Superior temporal gyrus (tissue), 1 donor: ENCODE measurements around the gene ZSWIM3.
A peak's percentile ranks its signal among the peaks of the same experiment; 100 is the strongest.
"Not testable (repeated sequence)": the region's sequence is repeated elsewhere in the genome, so short reads cannot be mapped to it uniquely, and the experiment has no call there.

ENCODE experiments used
- DNase-seq: peaks from one replicate; pipeline ENCODE4 v3.0.0-alpha.2; 2016; ENCODE audit errors: extremely low spot score

The ZSWIM3 gene

DNA sequence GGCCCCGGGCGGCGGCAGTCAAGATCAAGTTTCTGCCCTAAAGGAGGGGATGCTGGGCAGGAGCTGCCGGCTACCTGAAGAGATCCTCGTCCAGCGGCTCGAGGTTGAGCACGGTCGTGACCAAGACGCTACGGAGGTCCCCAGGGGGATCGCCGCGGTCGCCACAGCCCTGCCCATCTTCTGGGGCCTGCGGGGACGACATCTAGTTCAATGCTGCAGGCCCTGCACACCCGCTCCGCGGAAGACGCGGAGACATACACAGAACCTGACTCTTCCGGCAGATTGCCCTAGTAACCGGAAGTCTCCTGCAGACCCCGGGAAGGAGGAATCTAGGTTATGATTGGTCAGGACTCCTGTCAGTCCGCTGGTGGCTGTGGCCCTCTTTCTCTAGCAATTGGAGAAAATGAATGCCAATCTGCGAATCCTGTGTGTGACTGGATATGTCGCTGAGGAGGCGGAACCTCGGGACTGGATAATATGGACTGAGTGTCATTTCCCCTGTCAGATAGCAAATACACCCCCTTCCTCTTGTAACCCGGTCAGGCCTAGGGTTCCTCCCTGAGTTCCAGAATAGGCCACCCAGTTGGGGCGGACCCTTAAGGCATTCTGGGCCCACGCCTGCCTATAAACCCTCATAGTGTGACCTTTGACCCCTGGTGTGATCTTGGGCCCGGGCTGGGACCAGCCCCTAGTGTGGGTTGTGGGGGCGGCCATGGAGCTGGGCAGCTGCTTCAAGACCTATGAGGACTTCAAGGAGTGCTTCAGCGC, at the start of gene ZSWIM3, which contains the start of gene ACOT8:
ZSWIM3 (plus strand) TSS at position 501 of the 768 bp plus-strand sequence; CDS start at position 713, 212 bp downstream.
ACOT8 (minus strand) TSS at position 279 of the 768 bp plus-strand sequence; CDS start at position 202, 77 bp downstream.
- peak; percentile 100 for DNase-seq

DNA sequence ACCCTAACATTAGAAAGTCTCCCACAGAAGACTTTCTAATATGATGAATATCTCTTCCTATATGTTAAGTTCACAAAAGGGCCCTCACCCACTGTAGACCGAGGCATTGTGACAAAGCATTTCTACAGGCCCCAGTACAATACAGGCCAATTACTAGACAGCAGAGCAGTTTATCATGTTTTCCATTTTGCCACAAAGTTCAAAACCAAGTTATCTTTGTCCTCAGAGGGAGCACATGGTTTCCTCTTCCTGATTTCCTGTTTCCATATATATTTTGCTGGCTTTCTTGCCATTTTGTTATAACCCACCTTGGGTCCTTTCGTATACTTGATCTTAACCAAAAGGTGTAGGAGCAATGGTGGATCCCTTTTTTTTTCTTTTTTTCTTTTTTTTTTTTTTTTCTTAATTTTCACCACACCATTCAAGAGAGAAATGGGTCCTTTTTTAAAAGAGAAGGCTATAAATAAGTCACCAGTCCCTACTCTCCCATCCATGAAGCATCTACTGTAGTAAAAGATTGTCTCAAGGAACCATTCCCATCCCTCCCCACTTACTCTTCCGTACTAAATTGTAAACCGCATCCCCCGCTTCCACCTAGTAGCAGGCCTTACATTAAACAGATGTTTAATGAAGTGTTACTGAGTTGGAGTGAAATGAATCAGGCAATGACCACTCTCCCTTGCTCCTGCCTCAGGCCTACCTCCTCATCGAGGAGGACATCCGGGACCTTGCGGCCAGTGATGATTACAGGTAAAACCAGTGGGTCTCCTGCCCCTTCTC, 47.0 kb upstream of the ZSWIM3 start:
- no peak for DNase-seq

- DNase-seq: peak; percentile 100
These were observed 45.0 kb upstream of the ZSWIM3 start, which contains the start of gene UBE2C for GRCh38 chr20:45812157-45813005. Gene UBE2C (plus strand): TSS chr20:45812644. CDS start chr20:45812696, 52 bp downstream.

DNA sequence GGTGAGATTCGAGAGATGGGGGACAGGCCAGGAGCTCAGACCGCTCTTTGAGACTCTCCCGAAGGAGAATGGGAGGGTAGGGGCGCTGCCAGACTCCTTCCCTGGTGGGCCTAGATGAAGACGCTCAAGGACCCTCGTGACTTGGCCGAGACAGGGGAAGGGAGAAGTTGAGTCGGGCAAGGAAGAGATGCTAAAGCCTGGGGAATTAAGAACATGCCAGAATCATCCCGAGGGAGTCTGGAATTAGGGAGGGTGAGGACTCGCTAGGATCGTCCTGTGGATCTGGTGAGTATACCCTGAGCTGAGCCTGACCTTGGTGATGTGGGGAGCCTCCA, 44.4 kb upstream of the ZSWIM3 start:
- no peak for DNase-seq

DNA sequence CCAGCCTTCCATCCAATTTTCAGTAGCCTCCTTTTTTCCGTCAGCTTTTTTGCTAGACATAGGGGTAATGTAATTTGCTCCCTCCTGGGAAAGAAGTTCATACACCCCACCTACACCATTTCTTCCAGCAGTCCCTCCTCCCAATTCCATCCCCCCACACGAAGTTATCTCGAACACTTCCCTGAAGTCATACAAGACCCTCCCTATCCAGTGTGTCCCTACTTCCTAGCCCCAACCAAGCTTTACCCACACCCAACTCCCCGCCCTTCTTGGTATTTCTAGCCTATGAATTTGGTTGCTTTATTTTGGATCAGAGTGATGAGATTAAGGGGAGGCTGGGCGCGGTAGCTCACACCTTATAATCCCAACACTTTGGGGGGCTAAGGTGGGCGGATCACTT, 43.9 kb upstream of the ZSWIM3 start:
- DNase-seq: no peak

GRCh38 chr20:45814314-45814713, 43.1 kb upstream of the ZSWIM3 start:
- DNase-seq: no peak

DNA sequence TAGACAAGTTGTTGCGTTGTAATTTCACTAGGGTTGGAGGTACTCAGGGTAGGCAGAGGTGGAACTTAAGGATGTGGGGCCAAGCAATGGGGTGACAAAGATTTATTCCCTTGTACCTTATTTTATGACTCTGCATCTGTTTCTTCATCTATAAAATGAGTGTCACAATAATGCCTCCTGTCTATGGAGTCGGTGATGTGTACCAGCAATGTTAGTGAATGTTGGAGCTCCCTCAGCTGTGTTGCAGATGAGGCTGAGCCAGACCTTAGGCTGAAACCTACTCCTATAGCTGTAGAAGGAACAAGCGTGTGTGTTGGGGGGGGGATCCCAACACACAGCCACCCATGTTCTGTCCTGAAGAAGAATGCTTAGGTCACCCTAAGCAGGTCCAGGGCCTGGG, 40.5 kb upstream of the ZSWIM3 start:
- no peak for DNase-seq

- no peak for DNase-seq
These were observed 39.8 kb upstream of the ZSWIM3 start for GRCh38 chr20:45817376-45818194.

GRCh38 chr20:45818239-45818638, 39.2 kb upstream of the ZSWIM3 start:
- DNase-seq: no peak

DNA sequence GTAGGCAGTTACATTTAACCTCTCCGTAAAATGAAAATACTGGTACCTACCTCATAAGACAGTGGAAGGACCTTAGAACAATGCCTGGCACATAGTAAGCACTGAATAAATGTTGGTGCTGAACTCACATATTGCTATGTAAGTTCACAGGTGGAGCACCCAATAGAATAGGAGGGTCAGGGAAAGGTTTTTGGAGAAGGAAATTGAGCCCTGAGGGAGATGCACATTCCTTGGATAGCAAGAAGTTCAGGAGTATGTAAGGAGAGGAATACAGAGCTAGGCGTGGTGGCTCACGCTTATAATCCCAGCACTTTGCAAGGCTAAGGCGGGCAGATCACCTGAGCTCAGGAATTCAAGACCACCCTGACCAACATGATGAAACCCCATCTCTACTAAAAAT, 37.9 kb upstream of the ZSWIM3 start:
- no peak for DNase-seq

- no peak for DNase-seq
These were observed 35.5 kb upstream of the ZSWIM3 start for GRCh38 chr20:45821947-45822346.

DNA sequence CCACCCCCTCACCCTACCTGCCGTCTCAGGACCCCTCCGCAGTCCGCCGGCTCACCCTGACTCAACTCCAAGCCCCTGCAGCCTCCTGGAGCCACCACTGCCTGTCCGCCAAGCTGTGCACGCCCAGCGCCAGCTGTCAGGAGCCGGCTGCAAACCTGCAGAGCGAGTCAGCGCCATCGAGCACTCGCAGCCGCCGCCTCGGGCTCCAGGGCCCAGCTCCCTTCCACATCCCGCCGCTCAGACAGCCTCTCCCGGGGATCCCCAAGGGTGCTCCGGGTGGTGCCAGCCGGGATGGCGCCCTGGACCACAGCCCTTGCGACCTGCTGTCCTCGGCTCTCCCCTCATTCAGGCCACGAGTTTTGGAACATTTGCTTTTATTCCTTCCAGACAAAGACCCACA, 34.6 kb upstream of the ZSWIM3 start:
- no peak for DNase-seq

DNA sequence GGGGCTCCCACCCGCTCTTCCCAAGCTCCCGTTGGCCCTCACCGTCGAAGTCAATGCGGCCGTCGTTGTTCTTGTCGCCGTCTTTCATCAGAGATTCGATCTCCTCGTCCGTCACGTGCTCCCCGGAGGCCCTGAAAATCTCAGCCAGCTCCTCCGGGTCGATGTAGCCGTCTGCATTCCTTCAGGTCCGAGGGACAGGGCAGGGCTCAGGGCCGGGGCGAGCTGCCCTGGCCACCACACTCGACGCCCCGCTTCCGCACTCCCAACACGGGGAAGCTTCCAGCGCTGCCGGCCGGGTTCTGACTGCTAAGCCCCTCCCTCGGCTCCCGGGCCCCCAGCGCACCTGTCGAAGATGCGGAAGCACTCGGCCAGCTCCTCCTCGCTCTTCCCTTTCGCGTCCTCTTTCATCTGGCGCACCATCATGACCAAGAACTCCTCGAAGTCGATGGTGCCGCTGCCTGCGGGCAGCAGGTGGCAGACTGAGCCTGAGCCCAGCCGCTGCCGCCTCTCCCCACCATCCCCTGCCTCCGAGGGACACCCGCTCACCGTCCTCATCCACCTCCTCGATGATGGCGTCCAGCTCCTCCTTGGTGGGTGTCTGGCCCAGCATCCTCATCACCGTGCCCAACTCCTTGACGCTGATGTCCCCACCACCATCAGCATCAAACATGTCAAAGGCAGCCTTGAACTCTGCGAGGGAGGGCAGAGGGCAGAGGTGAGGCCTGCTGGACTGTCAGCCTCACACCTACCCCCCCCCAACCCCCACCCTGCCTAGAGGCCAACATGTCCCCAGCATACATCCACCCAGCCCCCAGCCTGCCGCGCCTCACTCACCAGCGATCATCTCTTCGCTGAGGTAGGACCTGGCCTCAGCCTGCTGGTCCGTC, 33.2 kb upstream of the ZSWIM3 start:
- DNase-seq: no peak

DNA sequence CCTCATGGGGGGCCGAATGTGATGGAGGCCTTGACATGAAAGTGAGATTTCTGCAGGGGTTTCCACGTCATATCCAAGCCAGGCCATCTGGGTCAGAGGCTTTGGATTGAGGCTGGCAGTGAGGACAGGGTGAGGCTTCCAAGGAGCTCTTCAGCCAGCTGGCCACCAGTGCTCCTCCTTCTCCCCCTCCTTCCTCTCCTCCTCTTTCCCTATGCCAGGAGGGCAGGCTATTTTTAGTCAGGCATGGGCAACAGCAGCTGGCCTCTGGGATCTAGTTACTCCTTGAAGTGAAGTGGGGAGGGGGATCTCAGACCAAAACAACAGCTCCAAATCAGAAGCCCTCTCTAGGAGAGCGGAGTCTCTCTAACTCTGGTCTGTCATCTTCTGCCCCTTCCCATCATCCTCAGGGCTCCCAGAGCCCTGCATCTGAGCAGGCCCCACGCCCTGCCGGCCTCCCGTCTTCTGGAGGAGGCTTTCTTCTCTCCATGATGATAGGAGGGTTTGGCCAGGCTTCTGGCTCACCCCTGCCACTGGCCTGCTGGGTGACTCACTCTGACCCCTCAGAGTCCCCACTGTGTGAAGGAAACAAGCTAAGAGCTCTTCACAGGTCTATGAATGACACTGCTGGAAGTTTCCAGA, 30.9 kb upstream of the ZSWIM3 start:
- DNase-seq: no peak

GRCh38 chr20:45827030-45827652, 30.3 kb upstream of the ZSWIM3 start, which contains the start of gene TNNC2:
Gene TNNC2 (minus strand): TSS chr20:45827312. CDS start chr20:45827248, 64 bp downstream.
- DNase-seq: no peak

DNA sequence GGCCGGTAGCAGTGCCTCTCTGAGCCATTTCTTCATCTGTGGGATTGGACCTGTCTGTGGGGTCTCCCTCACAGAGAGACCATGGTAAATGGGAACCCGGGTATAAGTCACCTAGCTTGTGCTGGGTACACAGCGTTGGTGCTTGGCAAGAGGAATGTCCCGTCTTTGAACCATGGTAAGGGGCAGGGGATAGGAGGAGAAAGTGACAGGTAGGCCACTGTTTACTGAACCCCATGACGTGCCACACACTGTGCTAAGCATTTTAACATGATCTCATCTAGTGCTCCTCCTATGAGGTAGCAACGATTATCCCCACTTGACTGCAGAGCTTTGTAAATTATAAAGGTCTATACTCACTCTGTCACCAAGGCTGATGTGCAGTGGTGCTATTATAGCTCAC, 29.7 kb upstream of the ZSWIM3 start:
- no peak for DNase-seq

DNA sequence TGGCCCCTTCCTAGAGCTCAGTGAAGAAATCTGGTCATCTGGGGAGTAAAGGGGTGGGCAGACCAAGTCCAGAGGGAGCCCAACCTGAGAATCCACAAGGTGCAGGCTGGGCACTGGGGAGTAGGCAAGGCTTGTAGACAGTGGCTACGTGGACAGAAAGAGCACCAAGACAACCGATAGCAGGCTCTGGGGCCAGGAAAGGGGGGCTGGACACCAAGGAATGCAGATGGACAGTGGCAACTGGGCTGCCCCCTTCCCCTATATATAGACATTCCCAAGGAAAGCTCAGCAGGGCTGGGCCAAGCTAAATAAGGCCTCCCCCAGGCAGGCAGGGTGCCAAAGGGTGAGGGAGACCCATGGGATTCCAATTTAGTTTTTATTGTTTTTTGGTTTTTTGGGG, 28.8 kb upstream of the ZSWIM3 start:
- DNase-seq: no peak

DNA sequence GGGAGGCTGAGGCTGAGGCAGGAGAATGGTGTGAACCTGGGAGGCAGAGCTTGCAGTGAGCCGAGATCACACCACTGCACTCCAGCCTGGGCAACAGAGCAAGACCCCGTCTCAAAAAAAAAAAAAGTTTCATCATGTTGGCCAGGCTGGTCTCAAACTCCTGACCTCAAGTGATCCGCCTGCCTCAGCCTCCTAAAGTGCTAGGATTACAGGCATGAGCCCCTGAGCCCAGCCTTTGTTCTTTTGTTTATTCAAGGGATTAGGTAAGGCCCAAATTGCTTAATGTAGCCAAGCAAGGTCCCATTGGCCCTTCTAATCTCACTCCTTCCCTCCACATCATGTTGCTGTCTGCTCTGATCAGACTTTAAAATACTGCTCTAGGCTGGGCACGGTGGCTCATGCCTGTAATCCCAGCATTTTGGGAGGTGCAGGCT, 27.7 kb upstream of the ZSWIM3 start:
- not testable (repeated sequence) for DNase-seq

- no peak for DNase-seq
These were observed 24.8 kb upstream of the ZSWIM3 start for GRCh38 chr20:45832619-45833018.
